DND-41 (cell line): ENCODE measurements around the gene KLK15.

ENCODE experiments used
- CTCF ChIP-seq: IDR thresholded peaks from 2 replicates; pipeline ENCODE4 v1.5.1; 2012; ENCODE audit warnings: borderline replicate concordance, low read length, moderate library complexity, mild to moderate bottlenecking; ENCODE audit not compliant: poor library complexity, severe bottlenecking; ENCODE audit errors: extremely low read depth
- EZH2 ChIP-seq: IDR thresholded peaks from 3 replicates; pipeline ENCODE4 v1.6.1; 2012; ENCODE audit warnings: borderline replicate concordance, low read depth, mild to moderate bottlenecking, moderate library complexity, low read length, inconsistent platforms; ENCODE audit not compliant: severe bottlenecking

DNA sequence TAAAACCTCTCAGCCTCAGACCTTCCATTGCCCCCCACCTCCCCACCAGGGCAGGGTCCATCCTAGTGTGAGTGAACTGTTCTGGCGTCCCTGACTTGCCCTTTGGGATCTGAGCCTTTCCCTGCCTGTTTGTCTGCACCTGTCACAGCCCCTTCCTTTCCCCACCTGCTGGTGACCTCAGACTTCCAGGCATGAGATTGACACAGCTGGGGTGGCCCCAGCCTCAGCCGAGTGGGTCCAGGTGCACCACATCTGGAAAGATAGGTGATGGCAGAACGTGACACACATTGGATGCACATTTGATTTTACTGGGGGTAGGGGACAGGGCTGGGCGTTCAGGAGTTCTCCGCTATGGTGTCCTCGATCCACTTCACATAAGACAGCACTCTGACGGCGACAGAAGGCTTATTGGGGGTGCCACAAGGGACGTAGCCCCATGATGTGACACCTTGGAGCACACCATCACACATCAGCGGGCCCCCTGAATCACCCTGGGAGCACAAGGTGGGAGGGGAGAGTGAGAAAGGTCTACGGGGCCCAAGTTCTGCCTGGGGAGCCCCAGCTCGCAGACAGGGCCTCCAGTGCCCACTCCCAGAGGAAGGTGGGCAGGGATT is 14.4 kb downstream of the KLK15 start:
- TF ChIP-seq CTCF (no peak), EZH2 (no peak)
